Skin of body (tissue), 2 donors: ENCODE results near the gene DEFB108B. TPM values are rescaled to one million over a fixed set of nuclear protein-coding genes. Genes with fewer than 3 reads are reported as not detected.
A peak's percentile ranks its signal among the peaks of the same experiment; 100 is the strongest.
"Not testable (repeated sequence)": the region's sequence is repeated elsewhere in the genome, so short reads cannot be mapped to it uniquely, and the experiment has no call there.

Source experiments
- DNase-seq: peaks from one replicate; lab custom pipeline; 2025; lab: John Stamatoyannopoulos, UW
- total RNA-seq: library from RNA; depleted of rRNA; stranded (reverse); fragments of >200 nt; gene quantifications from one replicate; pipeline ENCODE4 v1.2.3, GENCODE V29; 2014

Gene DEFB108B, protein sequence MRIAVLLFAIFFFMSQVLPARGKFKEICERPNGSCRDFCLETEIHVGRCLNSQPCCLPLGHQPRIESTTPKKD
- not detected for total RNA-seq

DNA sequence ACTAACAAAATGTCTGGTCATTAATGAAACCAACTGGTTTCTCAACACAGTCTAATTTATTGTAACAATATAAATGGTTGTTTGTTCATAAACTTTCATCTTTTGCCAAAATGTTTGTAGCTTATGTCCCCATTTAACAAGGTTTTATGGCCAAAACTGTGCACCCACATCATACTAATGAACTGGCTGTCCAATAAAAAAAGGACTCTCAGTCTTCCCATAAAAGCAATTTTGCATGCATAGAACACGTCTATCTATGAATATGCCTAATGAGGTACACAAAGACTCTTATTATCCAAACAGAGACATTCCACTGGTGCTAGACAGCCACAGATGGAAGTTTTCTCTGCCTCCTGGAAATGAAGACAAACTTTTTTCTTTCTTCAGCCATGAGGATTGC lies at the start of gene DEFB108B:
TSS of gene DEFB108B (plus strand) at position 390 of the 400 bp plus-strand sequence. CDS start at position 390, 0 bp downstream.
- not testable (repeated sequence) for DNase-seq

DNA sequence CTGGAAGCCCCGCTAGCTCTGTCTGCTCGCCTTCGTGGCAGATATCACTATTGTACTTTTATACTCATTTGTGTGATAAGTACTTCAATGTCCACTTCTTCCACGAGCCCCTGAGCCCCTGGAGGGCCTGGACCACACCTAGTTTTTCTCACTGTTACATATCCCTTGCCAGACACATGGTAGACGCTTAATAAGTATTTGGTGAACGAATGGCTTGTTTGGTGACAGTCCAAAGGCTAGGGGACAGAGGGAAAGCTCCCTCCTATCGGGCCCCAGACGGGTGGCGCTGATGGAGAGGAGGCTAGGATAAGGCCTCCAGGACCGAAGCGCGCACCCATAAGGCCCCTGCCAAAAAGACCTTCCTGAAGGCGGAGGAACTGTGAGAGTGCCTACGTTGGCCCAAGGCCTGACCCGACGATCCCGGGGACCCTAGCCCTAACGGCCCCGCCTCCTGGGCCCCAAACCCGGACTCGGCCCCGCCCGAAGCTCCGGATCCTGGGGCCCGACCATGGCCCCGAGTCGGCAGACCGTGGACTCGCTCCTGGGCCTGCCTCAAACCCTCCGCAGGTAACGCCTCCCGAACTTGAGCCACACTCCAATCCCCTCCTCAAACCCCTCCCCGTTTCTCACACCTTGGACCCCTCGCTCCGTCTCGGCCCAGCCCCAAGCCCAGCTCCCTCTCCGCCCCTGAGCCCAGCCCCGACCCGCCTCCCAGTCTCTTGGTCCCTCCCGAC lies 46.7 kb upstream of the DEFB108B start:
- peak; percentile 84 for DNase-seq

DNA sequence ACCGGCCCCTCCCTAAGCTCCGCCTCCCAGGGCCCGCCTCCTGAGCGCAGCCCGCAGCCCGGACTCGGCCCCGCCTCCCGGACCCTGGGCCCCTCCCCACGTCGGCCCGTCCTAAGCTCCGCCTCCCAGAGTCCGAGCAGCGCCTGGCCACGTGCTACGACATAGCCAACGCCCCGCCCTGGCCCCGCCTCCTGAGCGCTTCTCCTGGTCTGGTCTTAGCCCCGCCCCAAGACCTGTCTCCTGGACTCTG lies 46.2 kb upstream of the DEFB108B start:
- DNase-seq, result peak; percentile 95

DNA sequence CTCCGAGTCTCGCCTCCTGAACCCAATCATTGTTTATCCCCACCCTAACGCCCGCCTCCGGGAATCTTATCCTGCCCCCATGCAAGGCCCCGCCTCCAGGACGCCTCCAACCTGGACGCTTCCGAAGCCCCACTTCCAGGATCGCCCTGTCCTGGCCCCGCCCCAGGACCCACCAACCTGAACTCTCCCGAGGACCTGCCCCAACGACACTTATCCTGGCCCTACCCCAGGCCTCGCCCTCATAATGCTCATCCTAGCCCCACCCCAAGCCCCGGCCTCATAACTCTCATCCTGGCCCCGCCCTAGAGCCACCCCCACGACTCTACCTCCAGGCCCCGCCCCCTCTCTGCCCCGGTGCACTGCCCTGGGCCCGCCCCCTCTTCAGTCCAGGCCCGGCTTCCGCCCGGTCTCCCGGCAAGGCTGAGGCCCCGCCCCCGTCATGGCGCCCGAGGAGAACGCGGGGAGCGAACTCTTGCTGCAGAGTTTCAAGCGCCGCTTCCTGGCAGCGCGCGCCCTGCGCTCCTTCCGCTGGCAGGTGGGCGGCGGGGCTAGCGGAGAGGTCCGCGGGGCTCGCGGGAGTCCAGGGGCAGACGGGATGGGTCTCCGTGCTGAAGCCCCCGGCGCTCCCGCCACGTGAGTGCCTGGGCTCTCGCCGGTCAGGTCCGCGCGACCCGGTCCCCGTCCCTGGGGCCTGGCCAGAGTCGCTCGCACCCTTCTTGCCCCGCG lies 45.7 kb upstream of the DEFB108B start:
- peak; percentile 88 for DNase-seq

DNA sequence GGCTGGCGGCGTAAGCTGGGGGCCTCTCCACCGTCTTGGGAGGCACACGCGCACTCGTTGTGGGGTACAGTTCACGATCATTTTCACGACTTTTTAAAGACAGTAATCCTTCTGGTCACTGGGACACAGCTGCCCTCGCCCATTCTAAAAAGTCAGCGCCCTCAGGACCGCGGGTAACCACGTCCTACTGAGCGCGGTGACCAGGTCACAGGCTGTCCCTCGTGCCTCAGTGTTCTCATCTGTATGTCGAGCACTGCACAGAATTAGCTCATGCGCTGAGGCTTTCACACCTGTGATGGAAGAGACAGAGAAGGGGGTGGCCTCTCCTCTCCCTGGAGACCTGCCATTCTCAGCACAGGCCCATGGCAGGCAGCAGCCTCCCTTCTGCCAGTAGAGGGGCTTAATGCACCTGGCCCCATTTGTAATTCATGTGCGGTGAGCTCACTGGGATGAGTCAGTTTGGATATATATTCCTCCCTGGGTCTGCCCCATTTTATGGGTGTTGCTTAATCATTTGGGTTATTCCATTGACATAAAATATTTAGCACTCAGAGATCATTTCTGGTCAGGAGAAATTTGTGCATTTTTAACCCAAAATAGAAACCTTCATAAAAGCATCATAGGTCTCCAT lies 45.1 kb upstream of the DEFB108B start:
- DNase-seq, result not testable (repeated sequence)

DNA sequence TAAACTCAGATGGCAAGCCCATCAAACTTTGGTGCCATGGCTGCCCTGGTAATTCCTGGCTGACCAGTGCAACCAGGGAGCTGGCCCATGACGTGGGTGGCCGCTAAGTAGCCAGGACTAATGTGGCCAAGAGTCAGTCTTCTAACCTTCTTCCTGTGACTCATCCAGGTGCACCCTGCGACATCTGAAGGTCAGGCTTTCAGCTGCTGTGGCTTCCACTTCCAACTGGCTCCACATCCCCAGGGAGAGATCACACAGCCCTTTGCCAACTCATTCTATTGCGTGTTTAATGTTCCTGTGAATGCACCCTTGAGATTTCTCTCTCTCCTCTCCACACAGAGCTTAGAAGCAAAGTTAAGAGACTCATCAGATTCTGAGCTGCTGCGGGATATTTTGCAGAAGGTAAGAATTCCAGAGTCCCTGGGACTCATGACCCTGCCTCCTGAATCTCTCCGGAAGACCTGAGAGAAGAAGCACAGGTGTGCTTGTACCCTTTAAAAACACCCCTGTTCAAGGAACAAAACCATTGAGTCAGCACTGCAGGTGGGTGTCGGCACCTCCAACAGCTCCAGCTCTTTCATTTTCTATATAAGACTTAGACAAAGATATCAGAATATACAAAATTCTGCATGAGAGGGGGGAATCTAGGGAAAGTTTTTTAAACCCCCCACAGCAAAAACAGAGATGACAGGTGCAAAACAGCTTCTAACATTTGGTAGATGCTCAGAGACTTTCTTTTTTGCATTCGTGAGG lies 43.4 kb upstream of the DEFB108B start:
- not testable (repeated sequence) for DNase-seq

DNA sequence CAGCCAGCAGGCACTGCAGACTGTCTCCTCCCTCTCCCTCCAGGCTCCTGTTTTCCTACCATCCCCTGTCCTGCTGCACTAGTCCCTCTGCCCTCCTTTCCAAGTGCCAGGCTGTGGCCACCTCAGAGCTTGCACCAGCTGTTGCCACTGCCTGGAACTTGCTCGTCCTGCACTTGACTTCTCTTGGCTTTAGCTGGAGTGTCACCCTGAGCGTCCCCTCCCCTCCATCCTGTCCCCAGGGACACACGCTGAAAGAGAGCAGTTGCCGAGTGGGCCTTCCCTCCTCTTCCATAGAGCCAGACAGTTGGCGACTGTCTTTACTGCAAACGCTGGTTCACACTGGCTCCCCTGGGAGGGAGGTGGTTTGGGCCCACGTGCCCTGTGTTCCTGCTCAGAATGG lies 41.9 kb upstream of the DEFB108B start:
- not testable (repeated sequence) for DNase-seq

DNA sequence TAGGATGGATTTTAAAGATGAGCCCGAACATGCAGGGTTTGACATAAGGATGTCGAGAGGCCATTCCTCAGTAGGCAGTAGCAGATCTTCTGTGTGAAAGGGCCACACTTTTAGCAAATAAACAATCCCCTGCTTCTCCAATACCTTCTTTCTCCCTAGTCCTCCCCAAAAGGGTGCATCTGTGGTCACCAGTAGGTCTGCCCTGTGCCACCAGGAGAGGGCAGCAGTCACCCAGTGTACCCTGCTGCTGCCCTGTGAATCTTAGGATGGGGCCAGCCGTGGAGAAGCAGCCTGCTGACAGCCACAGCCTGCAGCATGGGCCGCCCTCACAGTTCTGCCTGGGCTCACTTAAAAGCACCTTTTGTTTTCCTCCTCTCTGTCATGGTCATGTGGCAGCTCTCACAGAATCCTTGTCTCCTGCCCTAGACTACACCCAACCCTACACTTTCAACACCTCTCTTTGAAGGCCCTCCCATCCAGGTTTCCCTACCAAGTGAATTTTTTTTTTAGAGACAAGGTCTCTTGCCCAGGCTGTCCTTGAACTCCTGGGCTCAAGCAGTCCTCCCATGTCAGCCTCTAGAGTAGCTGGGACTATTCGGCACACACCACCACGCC lies 40.3 kb upstream of the DEFB108B start:
- DNase-seq, result not testable (repeated sequence)

DNA sequence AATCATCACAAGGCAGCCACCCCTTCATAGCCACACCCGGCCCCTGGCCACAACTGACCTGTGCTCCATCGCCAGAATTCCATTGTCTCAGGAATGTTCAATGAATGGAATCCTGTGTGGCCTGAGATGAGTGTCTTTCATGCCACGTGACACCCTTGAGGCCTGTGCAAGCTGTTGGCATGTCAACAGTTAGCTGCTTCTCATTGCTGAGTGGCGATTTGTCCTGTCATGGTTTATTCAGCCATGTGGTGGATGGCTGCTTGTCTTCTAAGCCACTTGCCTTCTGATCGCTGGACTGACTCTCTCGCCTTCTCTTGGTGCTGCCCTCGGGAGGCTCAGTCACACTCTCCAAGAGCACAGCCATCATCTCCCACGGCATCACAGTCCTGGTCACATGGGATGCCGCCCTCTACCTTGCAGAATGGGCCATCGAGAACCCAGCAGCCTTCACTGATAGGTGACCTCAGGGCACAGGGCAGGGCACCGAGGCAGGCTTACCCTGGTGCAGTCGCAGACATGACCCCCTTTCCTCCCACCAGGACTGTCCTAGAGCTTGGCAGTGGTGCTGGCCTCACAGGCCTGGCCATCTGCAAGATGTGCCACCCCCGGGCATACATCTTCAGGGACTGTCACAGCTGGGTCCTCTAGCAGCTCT lies 38.5 kb upstream of the DEFB108B start:
- DNase-seq, result not testable (repeated sequence)

DNA sequence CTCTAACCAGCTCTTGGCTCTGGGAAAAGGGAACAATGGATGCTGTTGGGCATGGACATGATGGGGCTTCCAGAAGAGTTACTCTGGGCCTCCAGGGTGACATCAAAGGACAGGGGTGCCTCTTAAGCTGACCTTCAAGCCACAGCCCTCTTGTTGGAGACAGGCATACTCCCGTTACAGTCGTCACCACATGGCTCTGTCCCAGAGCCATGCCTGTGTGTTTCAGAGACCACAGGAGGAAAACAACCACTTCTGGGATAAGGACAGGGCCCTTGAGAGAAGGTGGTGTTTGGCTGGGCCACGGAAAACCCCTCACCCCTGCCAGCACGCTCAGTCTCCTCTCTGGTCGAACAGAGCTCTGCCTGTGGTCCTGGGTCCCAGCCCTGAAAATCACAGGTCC lies 37.8 kb upstream of the DEFB108B start:
- DNase-seq, result not testable (repeated sequence)

DNA sequence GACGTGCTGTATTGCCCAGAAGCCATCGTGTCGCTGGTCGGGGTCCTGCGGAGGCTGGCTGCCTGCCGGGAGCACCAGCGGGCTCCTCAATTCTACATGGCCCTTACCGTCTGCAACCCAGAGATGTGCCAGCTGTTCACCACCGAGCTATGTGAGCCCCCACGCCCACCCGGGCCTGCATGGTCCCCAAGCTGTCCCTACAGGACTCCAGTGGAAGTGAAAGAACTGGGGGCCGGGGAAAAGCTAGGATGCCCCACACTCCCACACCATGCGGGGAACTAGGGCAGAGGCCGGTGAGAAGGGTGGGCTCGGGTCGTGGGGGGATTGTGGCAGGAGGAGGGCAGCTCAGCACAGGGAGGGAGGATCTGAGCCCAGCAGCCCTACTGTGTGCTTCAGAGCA lies 37.0 kb upstream of the DEFB108B start:
- DNase-seq, result not testable (repeated sequence)

DNA sequence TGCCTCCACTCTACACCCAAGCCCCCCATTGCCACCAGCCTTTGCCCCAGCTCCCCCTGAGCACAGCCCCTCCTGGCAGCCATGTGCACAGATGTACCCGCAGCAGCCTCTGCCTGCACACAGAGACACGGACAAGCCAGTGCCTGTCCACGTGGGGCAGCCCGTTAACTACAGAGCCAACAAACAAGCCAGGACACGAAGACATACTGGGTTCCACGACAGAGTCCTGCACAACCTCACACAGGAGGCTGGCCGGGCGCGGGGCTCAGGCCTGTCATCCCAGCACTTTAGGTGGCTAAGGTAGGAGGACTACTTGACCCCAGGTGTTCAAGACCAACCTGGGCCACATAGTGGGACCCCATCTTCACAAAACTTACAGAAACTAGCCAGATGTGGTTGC lies 36.2 kb upstream of the DEFB108B start:
- not testable (repeated sequence) for DNase-seq

DNA sequence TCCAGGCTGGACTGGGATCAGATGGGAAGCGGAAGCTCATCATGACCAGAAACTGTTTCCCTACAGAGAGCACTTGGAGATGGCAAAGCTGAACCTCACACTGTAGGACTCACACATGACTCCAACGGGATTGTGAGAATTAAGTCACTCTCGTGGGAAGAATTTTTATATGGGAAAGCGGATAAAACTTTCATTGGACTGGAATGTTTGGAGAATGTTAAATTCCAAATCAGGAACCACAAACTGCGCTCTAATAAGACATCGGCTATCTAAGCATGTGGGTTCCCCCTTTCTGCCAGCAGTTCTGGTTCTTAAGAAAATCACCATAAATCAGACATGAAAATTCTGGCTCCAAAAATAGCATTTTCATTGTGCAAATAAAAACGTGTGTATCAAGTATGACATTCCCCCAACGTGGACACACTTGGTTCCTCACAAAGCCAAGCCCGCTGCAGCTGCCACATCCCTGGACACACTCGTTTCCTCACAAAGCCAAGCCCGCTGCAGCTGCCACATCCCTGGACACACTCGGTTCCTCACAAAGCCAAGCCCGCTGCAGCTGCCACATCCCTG lies 33.4 kb upstream of the DEFB108B start:
- DNase-seq, result not testable (repeated sequence)

DNA sequence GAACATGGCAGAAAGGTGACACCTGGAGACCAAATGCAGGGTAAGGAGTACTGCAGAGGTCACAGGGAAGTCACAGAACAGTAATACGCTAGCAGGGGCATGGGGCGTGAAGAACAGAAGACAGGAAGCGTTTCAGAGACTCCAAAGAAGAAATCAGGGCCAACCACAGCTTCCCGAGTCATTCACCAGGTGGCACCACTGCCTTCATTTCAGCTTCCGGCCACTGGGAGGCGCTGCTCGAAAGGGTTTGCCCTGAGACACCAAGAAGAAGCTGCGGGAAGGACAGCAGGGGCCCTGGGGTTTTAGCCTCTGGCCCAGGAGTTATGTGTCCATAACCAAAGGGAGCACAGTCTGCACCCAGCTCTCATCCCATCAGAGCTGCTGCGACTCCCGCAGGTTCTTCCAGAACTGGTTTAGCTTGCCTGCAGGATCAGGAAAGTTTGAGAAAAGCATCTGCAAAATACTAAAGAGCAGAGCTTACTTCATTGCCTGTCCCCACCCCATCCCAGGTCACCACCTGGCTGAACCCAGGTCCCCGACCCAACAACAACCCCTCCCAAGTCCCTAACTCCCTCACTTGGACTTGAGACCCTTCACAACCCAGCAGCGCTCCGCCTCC lies 32.6 kb upstream of the DEFB108B start:
- not testable (repeated sequence) for DNase-seq

DNA sequence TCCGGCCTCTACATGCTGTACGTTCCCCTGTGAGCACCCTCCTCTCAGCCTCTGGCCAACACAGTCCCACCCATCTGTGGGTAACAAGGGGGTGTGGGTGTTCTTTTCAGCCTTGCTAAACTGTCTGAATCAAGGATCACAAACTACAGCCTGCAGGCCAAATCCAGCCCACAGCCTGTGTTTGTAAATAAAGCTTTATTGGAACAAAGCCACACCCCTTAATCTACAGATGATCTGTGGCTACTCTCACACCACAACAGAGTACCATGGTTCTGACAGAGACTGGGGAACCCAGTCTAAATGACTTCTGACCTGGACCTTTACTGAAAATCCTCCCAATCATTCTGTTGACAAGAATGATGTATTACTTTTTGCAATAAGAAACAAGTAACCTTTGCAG lies 32.0 kb upstream of the DEFB108B start:
- DNase-seq, result not testable (repeated sequence)

DNA sequence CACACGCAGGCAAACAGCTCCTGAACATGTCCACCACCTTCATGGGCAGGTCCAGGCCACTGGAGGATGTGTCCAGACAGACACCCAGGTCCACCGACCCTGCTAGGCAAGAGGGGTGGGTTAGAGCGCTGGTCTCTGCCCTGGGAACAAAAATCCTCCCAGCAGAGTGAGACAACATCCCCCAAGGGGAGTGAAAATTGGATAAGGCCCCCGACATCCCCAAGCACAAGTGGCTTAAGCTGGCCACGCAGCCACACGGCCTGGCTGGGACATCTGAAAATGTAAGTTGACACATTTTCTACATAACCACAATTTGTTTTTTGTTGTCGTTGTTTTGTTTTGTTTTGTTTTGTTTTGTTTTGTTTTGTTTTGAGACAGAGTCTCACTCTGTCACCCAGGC lies 30.1 kb upstream of the DEFB108B start:
- not testable (repeated sequence) for DNase-seq

DNA sequence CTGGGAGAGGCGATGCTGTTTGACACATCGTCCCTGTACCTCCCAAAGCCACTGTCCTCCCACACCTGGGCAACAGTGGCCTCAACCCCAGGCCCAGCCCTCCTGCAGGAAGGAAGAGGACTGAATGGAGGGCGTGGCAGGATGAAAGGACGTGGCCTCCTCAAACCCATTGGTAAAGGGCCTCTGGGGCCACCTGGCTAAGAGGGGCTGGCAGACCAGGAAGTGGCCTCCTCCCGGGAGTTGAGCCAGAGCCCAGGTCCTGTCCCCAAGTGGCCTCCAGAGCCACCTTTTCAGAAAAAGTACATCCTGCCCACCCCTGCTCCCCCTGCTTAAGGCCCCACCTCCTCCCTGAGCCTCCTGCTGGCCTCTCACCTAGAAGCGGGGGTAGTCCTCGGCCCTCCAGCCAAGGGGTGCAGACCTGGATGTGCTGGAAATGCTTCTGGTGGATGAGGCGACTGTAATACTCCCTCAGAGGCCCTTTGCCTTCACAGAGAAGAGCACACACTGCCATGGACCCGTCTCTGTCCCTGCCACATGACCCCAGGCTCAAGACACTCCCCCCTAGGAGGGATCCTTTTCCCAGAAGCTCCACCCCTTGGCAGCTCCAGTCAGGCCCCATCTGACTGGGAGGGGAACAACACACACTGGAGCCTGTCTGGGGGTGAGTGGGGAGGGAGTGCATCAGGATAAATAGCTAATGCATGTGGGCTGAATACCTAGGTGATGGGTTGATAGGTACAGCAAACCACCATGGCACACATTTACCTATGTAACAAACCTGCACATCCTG lies 28.6 kb upstream of the DEFB108B start:
- DNase-seq, result not testable (repeated sequence)

DNA sequence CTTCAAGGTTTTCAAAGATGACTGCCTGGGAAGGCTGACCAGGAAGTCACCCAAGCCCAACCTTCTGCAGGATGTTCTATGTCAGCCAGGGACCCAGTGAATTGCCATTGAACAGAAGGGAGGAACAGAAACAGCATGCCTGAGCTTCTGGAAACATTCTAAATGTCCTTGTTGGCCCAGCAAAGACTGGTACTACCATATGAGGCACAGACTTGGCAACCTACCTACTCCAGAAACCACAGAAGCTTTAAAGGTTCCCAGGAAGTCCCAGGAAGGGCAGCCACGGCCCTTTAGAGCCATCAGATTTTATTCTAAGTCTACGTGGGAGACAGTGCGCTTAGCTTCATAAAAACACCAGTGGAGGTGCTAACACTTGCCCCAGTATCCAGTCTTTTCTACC lies 20.5 kb upstream of the DEFB108B start:
- DNase-seq, result not testable (repeated sequence)
